ENCODE measurements around the gene TLX2.

Gene TLX2

GRCh38 chr2:74512744-74513604, 1.3 kb upstream of the TLX2 start:
- no peak for DNase-seq

GRCh38 chr2:74513605-74514367, 464 bp upstream of the TLX2 start:
- DNase-seq = no peak

GRCh38 chr2:74515271-74515980, 1.2 kb downstream of the TLX2 start:
- no peak for DNase-seq

- peak; percentile 58 for DNase-seq
Observed at GRCh38 chr2:74515981-74516633, 1.9 kb downstream of the TLX2 start.

GRCh38 chr2:74516650-74517049, 2.4 kb downstream of the TLX2 start:
- DNase-seq = no peak

- DNase-seq = no peak
Observed at GRCh38 chr2:74522516-74522915, 8.3 kb downstream of the TLX2 start.

- DNase-seq = no peak
Observed at GRCh38 chr2:74524005-74524404, 9.8 kb downstream of the TLX2 start.

GRCh38 chr2:74524955-74525716, 10.9 kb downstream of the TLX2 start:
- DNase-seq = no peak

GRCh38 chr2:74525717-74526648, 11.7 kb downstream of the TLX2 start, which contains the start of gene DQX1:
TSS of gene DQX1 (minus strand) at chr2:74526231. CDS start at chr2:74525729, 502 bp downstream.
- no peak for DNase-seq

GRCh38 chr2:74526649-74527230, 12.5 kb downstream of the TLX2 start:
- DNase-seq = no peak

- no peak for DNase-seq
Observed at GRCh38 chr2:74527741-74528140, 13.5 kb downstream of the TLX2 start.

GRCh38 chr2:74528600-74529356, 14.5 kb downstream of the TLX2 start:
- DNase-seq = no peak

GRCh38 chr2:74529357-74530238, 15.3 kb downstream of the TLX2 start, which contains the start of the genes AUP1 and HTRA2:
TSS of gene AUP1 (minus strand) at chr2:74529706. CDS start at chr2:74529629, 77 bp downstream.
TSS of gene HTRA2 (plus strand) at chr2:74529933. CDS start at chr2:74530007, 74 bp downstream.
- DNase-seq = peak; percentile 68

- peak; percentile 16 for DNase-seq
Observed at GRCh38 chr2:74530239-74531187, 16.3 kb downstream of the TLX2 start.

- no peak for DNase-seq
Observed at GRCh38 chr2:74531666-74532065, 17.4 kb downstream of the TLX2 start.

GRCh38 chr2:74532222-74532621, 18.0 kb downstream of the TLX2 start:
- DNase-seq = no peak

- no peak for DNase-seq
Observed at GRCh38 chr2:74533464-74533863, 19.2 kb downstream of the TLX2 start.

Measured in effector CD8-positive, alpha-beta T cell (primary cell).